Neural progenitor cell (in vitro differentiated cells): ENCODE data around the gene CRISP1.

Experiments used
- CTCF ChIP-seq: fragments of 200-600 bp; sonication (generic); IDR thresholded peaks from 2 replicates; pipeline ENCODE4 v1.5.1; 2017; ENCODE audit warnings: antibody characterized with exemption, mild to moderate bottlenecking
- EZH2 ChIP-seq: fragments of 200-600 bp; sonication (generic); IDR thresholded peaks from 2 replicates; pipeline ENCODE4 v1.6.1; 2017; ENCODE audit warnings: antibody characterized with exemption, mild to moderate bottlenecking, moderate library complexity
- EZH2phosphoT487 ChIP-seq: fragments of 200-600 bp; sonication (generic); IDR thresholded peaks from 2 replicates; pipeline ENCODE4 v1.6.1; 2017; ENCODE audit warnings: antibody characterized with exemption

GRCh38 chr6:49912196-49912595 is 45.9 kb upstream of the CRISP1 start:
- no peak for TF ChIP-seq CTCF
- TF ChIP-seq EZH2phosphoT487, result no peak
- TF ChIP-seq EZH2, result no peak
